Activated CD4-positive, alpha-beta T cell treated with anti-CD3 and anti-CD28 coated beads for 24 hours (primary cell): ENCODE data around the gene DOC2A.
"Not testable (repeated sequence)": the region's sequence is repeated elsewhere in the genome, so short reads cannot be mapped to it uniquely, and the experiment has no call there.

Experiments
- DNase-seq, 2 donors: peaks; one replicate each; pipeline ENCODE4 v3.0.0-alpha.2; 2020; ENCODE audit warnings: low read depth in 2 of 2

The DOC2A gene

DNA sequence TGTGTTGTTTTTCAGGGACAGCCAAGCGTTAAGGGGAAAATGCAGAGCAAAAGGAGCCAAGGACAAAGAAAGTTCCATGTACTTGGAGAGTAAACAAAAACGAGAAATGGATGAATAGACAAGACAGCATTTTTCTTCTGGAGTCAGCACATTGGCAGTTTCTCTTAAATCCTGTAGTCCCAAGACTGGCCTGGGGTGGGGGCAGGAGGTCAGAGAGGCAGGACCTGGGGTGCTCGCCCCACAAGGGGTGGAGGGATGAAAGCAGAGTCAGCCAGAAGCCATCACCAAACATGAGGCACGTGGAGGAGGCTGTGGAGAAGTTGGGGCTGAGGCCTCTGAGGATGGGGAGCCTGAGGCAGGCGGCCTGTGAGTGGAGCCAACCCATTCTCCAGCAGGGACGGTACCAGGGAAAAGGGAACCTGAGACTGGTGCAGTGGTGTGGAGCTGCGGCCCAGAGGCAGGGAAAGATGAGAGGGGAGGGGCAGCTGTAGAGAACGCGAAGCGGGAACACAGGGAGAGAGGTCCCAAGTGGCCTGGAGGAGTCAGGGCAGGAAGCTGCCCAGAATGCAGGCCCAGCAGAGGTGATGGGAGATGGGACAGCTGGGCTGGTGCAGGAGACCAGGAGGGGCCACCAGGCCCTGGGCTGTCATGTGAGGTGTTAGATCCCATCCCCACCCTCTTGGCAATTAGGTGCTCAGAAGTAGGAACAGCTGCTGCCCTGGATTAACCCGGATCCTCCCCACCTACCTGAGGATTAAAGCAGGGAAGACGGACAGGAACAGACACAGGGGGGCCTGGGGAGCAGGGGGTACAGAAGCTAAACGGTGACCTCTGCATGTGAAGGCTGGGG, 17.0 kb upstream of the DOC2A start:
- DNase-seq, result no peak

DNA sequence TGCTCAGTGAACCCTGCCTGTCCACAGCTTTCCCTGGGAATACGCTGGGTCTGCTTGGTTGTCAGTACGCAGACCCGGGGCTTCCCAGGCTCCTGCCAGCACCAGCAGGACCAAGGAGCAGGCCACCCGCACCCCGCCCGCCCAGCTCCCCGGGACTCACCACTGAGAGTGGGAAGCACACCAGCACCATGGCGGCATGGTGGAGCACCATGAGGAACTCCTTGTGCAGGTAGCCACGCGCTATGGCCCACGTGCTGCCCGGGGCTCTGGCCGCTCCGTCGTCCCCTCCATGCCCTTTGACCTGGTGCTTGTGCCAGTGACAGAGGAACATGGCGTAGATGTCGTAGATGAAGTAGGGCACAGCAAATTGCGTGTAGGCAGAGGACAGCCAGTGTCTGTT, 15.6 kb upstream of the DOC2A start:
- DNase-seq, result no peak

DNA sequence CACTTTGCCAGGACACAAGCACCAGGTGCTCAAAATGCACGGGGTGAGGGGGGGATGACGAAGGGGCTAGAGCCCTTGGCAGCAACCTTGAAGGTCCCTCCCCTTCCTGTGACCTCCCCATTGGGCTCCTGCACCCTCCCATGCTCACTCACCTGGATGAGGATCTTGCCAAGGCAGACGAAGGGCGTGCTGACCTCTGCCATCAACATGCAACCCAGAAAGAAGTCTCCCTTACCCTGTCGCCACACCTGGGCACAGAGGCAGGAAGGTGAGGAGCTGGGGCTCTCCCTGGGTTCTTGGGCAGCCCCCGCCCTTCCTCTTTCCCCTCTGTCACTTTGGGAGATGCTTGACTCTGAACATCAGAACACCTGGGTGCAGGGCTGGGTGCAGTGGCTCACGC, 14.7 kb upstream of the DOC2A start:
- DNase-seq, result no peak

DNA sequence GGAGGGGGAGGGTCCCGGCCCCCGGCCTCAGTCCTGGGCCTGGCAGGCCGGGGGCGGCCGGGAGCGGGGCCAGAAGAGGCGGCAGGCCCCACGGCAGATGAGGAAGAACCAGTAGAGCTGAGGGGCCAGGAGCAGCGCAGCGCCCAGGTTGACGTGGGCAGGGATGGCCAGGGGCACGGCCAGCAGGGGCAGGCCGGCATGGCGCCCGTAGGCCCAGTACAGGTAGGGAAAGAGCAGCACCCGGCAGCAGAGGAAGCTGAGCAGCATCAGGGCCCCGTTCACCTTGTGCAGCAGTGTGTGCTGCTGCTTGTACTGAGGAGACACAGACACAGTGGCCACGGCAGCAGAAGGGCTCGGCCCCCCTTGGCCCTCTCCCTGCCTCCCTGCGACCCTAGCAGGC, 14.3 kb upstream of the DOC2A start:
- no peak for DNase-seq

DNA sequence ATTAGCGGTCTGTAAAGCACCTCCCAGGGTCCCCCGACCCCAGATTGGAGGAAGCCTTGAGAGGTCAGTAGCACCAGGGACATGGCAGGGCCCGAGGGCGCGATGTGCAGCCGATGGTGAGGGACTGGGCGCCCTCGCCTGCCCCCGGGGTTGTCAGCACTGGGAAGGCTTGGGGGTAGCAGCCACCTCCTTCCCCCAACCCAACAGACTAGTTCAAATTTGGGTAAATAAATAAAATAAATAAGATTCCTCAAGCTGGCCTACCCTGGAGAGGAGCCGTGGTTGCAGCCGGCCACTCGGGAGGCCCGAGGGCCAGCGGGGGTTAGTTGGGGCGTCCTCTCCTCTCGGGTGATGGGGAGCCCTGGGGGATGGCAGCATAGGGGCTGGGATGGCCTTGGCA, 13.6 kb upstream of the DOC2A start:
- no peak for DNase-seq

DNA sequence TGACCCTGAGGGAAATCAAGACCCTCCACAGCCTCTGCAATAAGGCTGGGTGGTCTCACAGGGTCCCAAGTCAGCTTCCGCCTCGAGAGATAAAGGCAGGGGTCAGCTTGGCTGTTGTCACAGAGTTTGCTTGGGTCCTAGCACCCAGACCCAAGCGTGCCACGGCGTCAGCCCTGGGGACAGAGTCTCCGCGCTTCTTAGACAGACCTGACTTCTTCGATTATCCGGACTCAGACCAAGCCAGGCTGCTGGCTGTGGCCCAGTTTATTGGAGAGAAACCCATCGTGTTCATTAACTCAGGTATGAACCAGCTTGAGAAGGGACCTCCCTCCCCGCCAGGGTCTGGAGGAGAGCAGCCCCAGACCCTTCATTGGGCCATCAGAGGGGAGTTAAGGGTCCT, 12.8 kb upstream of the DOC2A start:
- DNase-seq, result no peak

DNA sequence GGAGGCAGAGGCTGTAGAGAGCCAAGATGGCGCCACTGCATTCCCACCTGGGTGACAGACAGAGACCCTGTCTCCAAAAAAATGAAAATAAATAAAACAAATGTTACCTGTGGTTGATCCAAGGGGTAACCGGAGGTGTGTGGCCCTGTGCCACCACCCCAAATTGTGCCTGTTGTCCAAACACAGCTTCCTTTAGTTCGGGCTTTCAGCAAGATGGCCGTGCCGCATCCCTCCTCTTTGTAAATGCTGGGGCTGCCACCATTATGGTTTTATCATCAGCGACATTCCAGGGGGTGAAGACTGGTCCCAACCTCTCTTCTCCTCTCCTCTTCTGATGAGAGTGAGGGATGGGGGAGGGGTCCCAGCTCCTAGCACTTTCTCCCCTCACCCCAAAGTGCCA, 12.1 kb upstream of the DOC2A start, which contains the start of gene C16orf92:
Gene C16orf92, plus strand, starts transcription at position 312 of the 400 bp plus-strand sequence. CDS start 143 bp downstream, outside the sequence.
- DNase-seq, result no peak

DNA sequence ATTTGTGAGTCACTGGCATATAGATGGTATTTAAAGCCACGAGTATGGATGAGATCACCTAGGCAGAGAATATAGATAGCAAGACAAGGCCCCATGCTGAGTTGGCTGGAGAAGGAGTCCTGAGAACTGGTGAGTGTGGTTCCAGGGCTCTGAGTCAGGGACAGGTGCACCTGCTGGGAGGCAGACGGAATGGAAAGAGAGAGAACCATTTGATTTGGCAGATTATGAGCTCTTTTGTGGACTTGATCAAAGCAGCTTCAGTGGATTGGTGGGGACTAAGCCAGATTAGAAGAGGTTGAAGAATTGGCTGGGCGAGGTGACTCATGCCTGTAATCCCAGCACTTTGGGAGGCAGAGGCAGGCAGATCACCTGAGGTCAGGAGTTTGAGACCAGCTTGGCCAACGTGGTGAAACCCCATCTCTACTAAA, 7.9 kb upstream of the DOC2A start:
- DNase-seq, result no peak

DNA sequence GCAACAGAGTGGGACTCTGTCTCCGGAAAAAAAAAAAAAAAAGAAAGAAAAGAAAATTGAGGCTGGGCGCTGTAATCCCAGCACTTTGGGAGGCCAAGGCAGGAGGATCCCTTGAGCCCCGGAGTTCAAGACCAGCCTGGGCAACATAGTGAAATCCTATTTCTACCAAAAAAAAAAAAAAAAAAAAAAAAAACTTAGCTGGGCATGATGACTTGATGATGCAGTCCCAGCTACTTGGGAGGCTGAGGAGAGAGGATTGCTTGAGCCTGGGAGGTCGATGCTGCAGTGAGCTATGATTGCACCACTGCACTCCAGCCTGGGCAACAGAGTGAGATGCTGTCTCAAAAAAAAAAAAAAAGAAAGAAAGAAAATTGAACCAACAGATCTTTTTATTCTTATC, 7.1 kb upstream of the DOC2A start:
- DNase-seq, result not testable (repeated sequence)

DNA sequence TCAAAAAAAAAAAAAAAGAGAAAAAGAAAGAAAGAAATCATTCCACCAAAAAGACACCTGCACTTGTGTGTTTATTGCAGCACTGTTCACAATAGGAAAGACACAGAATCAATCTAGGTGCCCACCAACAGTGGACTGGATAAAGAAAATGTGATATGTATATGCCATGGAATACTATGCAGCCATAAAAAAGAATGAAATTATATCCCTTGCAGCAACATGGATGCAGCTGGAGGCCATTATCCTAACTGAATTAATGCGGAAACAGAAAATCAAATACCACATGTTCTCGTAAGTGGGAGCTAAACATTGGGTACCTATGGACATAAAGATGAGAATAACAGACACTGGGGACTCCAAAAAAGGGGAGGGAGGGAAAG, 6.4 kb upstream of the DOC2A start:
- no peak for DNase-seq

DNA sequence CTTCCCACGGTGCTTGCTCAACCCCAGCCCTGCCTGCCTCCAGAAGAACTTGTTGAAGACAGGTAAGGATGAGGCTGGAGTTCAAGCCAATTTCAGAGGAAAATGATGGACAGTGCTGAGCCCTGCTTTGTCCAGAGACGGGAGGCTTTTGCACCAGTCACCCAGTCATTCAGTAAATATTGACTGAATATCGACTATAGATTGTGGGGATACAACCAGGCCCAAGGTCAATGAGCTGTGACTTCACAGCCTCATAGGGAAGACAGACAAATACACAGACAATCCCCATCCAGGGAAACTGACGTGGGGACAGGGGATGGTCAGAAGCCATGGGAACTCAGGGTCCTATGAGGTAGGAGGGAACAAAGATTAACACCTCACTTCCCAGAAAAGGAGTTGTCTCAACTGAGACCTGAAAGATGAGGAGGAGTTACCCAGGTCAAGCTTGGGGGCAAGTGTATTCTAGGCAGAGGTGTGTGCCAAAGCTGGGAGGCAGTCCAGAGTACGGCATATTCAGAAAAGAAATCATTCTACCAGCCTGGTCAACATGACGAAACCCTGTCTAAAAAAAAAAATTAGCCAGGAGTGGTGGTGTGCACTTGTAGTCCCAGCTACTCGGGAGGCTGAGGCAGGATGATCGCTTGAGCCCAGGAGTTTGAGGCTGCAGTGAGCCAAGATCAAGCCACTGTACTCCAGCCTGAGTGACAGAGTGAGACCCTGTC, 5.9 kb upstream of the DOC2A start:
- no peak for DNase-seq

DNA sequence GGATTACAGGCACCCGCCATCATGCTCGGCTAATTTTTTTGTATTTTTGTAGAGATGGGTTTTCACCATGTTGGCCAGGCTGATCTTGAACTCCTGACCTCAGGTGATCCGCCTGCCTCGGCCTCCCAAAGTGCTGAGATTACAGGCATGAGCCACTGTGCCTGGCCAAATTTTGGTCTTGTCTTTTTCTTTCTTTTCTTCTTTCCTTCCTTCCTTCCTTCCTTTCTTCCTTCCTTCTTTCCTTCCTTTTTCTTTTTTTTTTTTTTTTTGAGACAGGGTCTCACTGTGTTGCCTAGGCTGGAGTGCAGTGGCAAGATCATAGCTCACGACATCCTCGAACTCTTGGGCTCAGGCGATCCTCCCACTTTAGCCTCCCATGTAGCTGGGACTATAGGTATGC, 4.6 kb upstream of the DOC2A start:
- not testable (repeated sequence) for DNase-seq

DNA sequence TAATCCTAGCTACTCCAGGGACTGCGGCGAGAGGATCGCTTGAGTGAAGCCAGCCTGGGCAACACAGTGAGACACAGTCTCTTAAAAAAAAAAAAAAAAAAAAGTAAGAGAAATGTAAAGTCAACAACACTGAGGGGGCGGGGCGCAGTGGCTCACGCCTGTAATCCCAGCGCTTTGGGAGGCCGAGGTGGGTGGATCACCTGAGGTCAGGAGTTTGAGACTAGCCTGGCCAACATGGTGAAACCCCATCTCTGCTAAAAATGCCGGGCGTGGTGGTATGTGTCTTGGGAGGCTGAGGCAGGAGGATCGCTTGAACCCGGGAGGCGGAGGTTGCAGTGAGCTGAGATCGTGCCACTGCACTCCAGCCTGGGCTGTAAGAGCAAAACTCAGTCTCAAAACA, 1.8 kb upstream of the DOC2A start:
- not testable (repeated sequence) for DNase-seq

DNA sequence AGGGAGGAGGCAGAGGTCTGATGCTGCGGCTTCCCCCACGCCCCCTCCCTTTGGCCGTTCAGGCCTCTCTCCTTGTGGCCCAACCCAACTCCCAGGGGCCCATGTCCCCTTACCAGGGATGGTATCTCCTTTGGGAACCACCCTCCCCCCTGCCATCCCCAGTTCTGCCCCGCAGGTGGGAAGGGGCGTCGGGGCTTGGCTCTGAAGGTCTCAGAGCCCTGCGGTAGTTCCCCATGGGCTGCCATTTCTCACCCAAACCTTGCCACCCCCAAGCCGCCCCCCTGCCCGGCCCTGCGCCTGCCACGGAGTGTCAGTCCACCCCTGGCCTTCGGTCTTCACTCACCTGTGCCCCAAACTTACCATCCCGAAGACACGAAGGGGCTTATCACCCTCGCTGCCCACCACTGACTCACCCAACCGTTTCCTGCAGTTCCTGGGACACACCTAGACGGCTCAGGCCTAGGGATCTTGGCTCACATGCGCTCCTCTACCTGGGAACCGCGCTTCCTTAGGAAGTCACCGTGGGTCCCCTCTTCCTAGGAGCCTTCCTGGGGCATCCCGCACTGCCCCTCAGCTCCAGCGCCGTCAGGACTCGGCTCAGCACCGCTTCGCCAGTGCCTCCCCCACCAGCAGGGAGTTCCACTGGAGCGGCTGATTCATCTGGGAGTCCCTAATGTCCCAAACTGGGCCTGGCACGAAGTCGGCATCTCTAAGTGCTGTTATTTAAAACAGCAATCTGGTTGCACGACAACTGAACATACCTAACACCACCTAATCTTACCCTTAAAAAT, 1.1 kb upstream of the DOC2A start:
- no peak for DNase-seq

DNA sequence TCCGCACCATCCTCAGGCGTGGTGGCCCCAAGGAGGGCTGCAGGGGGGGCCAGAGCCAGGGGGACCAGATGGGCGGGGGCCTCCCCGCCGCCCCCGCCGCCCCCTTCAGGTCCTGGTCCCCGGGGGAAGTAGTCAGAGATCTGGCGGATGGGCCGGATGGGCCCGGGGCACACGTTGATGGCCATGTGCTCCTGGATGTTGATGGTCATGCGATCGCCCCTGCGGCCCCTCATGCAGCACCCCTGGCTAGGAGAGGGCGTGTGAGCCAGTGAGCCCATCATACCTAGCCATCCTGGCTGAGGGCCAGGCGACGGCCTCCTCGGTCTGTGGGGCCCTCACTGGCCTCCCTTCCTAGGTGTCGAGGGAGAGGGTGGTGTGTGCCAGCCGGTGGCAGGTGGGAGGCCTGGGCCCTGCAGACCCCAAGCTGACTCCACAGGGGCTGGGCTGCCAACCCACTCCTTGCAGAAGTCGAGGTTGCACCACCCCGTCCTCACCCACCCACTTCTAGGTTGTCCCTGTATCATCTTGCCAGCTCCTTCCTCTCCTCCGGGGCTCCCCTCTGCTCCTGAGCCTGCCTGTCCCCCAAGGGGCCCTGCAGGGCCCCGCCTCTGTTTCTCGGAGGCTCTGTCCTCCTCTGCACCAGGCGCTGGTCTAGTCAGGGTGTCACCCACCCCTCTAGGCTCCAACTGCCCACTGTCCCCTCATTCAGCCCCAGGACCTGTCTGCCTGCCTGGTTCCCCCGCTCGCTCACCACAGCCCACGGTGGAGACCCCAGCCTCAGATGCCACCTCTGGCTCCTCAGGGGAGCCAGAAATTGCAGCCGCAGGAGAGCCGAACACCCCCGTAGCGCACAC, 610 bp downstream of the DOC2A start:
- no peak for DNase-seq

DNA sequence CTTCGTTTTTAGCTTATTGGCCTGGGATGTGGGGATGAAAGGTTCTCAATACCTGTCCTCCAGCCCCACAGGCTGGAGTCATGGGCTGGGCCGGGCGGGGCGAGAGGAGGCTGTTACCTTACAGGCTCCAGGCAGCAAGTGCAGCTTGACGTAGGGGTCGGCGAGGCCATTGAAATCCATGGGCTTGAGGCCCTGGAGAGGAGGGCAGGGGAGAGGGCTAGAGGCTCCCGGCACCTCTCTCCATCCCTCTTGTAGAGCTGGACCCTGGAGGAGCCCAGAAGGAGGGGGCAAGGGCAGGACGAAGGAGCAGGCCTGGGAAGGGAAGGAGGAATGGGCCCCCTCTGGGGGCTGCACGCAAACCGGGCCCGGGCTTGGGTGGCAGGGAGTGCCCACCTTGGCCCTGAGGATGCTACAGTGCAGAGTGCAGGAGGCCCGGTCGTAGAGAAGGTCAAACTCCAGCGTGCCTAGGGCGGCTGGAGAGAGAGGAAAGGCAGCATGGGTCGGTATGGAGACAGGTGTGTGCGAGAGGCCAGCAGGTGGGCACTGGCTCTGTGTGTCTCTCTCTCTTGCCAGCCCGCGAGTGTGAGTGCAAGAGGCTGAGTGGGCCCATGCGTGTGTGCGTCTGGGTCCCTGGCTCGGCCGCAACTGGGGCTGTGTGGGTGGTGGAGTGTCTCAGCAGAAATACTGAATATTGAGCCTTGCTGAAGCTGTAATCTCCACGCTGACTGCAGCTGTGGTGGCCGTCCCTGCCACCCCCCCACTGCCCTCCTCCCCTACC, 1.6 kb downstream of the DOC2A start:
- DNase-seq, result no peak

DNA sequence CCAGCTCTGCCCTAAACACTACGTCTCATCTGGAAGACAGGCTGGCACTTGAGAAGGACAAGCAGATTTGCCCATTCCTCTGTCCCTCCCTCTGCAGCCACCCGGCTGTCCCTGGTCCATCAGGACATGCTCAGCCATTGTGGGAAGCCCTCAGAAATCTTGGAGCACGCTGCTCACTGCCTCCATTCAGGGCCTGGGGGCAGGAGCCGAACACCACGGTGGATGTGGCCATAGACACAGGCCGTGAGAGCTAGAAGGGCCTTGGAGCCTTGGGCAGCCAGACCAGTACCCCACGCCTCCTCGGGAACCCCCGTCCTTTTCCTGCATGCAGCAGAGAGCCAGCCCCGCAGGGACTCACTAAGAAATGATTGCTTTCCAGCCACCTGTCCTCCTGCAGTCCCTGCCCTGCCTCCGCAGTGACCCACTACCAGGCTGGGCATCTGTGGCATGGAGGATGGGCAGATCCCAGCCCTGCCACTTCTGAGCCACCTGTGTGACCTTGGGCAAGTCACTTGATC, 3.4 kb downstream of the DOC2A start:
- no peak for DNase-seq

DNA sequence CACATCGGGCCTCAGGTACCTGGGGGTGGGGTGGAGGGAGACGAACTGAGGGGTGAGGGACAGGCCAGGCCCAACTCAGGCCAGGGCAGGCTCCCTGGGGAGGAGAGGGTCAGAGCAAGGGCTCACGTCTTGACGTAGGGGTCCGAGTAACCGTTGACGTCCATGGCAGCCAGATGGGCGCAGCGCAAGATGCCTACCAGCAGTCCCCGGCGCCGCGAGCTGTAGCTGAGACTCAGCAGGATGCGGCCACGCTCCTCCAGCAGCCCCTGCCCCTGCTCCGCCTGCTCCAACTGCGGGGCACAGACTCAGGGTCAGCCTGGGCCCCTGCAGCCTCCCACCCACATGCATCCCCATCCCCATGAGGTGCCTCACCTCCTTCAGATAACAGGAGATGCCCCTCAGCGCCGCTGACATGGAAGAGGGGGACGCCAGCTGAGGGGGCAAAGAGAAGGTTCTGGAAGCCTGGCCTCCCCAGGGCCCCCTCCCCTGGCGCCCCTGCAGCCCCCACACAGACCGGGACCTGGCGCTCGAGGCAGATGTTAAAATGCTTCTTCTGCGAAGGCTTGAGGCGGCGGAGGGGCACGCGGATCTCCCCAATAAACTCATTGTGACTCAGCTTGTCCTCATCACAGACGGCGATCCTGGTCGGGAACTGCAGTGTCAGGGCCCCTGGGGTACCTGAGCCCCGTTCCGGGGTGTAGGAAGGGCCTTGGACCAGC, 4.0 kb downstream of the DOC2A start:
- DNase-seq, result no peak

DNA sequence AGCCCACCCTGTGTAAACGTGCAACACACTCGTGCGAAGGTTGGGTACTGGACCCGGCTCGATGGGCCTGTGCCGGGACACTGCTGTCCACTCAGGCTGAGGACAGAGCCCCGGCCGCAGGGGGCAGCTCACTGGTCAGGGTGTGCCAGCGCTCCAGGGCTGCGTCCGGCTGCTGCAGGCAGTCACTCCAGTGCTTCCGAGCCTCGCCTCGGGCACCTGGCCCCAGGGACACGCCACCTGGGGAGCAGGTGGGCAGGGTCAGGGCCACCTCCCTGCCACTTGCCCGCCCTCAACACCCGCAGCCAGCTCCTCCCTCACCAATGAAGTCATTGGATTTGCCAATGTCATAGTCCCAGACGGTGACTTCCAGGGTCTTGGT, 4.7 kb downstream of the DOC2A start:
- no peak for DNase-seq
